Measurements from ENCODE around the gene GATA2. TPM values are rescaled to one million over a fixed set of nuclear protein-coding genes. Genes with fewer than 3 reads are reported as not detected.

Gene GATA2
- total and polyA plus RNA-seq, 2 of the 8 experiments (the other 6 are each of a cell fraction or from before 2014, with no cell fraction given), result 0.03 to 0.30 TPM

DNA sequence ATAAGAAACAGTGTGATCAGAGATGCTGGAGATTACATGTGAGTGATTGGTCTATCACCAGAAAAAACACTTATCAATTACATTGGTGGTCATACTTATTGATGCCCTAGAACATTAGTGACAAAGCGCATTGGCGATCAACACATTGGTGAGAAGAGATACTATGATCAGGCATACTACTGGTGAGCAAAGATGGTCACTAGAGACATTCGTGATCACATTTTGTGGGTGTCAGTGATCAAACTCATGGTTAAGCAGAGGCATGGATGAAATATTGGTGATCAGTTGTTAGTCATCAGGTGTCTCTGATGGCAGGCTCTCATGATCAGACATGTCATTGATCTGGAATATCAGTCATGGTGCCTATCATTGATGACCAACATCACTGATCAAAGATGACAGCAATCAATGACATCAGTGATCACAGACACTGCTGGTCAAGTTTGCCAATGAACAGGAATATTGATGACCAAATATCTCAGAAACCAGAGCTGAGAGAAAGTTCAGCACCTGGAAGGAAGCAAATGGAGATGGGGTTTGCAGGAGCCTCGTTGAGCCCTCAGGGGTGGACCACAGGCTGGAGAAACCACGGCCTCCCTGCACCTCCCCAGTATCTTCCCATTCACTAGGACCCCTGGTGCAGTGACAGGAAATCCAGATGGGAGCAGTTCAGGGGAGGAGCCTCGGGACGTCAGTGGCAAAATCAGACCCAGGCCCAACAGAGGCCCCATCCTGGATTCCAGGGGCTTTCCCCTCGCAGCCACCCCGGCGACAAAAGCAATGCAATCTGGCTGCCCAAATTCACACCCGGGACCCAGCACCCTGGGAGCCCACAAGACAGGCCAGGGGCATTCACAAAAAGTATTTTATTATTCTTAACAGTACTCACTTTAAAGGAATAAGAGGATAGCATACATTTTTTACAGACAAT, 14.2 kb downstream of the GATA2 start:
- H3K56ac ChIP-seq (replicated peaks; ENCODE audit: insufficient read length, low read depth, low read length), result no peak overlapping the region
- 61% methylated on average over 10 of the region's 11 CpGs; no CpG with 5 or more reads in 1 of the 2 experiments for WGBS, 2 experiments (ENCODE audit: extremely low coverage in 1 of 2, insufficient coverage in 1 of 2, insufficient read length in 1 of 2, insufficient replicate concordance in 2 of 2, low coverage in 1 of 2, low lambda C conversion rate in 2 of 2, missing lambda C conversion rate in 1 of 2)
- 0 out of 4 replicates have a peak, but pooled peaks cover 0 to 3% of the 10 kb centered on the region in 2 experiments for H3K9me3 ChIP-seq (ENCODE audit: insufficient read depth in 2 of 2, low read depth in 1 of 2, low read length in 1 of 2)
- H2AK5ac ChIP-seq (ENCODE audit: low read depth, low read length), result no peak overlapping the region
- H3K23ac ChIP-seq (ENCODE audit: insufficient read length), result no peak overlapping the region
- H2BK20ac ChIP-seq (ENCODE audit: low read length), result no peak overlapping the region
- no peak overlapping the region for H2BK12ac ChIP-seq (ENCODE audit: low read depth, low read length)
- H2BK5ac ChIP-seq (ENCODE audit: low read depth, low read length), result no peak overlapping the region
- no peak overlapping the region for H4K8ac ChIP-seq (ENCODE audit: extremely low read depth, insufficient read depth, low read length)
- H3K27ac ChIP-seq (ENCODE audit: low read depth, low read length), result no peak overlapping the region
- DNase-seq (ENCODE audit: low read depth in 1 of 2, low spot score in 2 of 2), result no peak
- H3K27me3 ChIP-seq (replicated peaks in 1 of 4; ENCODE audit: control insufficient read depth in 3 of 4, extremely low read depth in 1 of 4, insufficient read depth in 3 of 4, low read length in 3 of 4), result peaks cover 80 to 100% (median 98%) of the 10 kb centered on the region in 4 experiments
- H2BK15ac ChIP-seq (ENCODE audit: low read length), result no peak overlapping the region
- no peak for FAIRE-seq
- no peak overlapping the region for H3K4me2 ChIP-seq (ENCODE audit: insufficient read depth in 1 of 2, low read depth in 2 of 2, low read length in 2 of 2)
- H4K5ac ChIP-seq (ENCODE audit: insufficient read length, low read depth, low read length), result no peak overlapping the region
- CTCF ChIA-PET (ENCODE audit: partially characterized antibody), result interaction anchor here (1.1 to 3.8 kb wide), 3 partner anchors 20 to 70 kb away, joined by 3 to 15 read pairs (median 3); no protein-coding TSS in a partner anchor
- TF ChIP-seq NRF1 (IDR thresholded peaks at IDR 0.05; ENCODE audit: low read depth, low read length), result no peak
- no peak overlapping the region for H3K14ac ChIP-seq (ENCODE audit: insufficient read length)
- POLR2A ChIA-PET (ENCODE audit: partially characterized antibody), result interaction anchor here (3.2 kb wide), 1 partner anchor 12 kb away, joined by 13 read pairs; no protein-coding TSS in a partner anchor
- H3K4ac ChIP-seq (replicated peaks; ENCODE audit: insufficient read length, low read depth, low read length), result no peak overlapping the region
- H3K9ac ChIP-seq (replicated peaks in 1 of 4; ENCODE audit: extremely low read depth in 1 of 4, low read depth in 3 of 4, low read length in 3 of 4), result no peak overlapping the region
- no peak overlapping the region for H2BK120ac ChIP-seq (replicated peaks; ENCODE audit: low read depth, low read length)
- no peaks in the 10 kb centered on the region for H3K79me1 ChIP-seq (ENCODE audit: low read depth, low read length)
- H4K91ac ChIP-seq (replicated peaks; ENCODE audit: insufficient read length, low read length), result no peak overlapping the region
- H3K79me2 ChIP-seq (ENCODE audit: control insufficient read depth in 1 of 2, insufficient read depth in 2 of 2, low read length in 2 of 2), result no peaks in the 10 kb centered on the region
- H3K4me3 ChIP-seq (ENCODE audit: extremely low read depth in 1 of 4, insufficient read depth in 2 of 4, low read depth in 3 of 4, low read length in 4 of 4), result no peak overlapping the region
- peaks cover 5 to 39% (median 27%) of the 10 kb centered on the region in 4 experiments for H3K4me1 ChIP-seq (replicated peaks in 1 of 4; ENCODE audit: control insufficient read depth in 3 of 4, insufficient read depth in 4 of 4, low read length in 3 of 4)
- H2AFZ ChIP-seq (ENCODE audit: low read length), result no peak overlapping the region
- H3K36me3 ChIP-seq (ENCODE audit: control insufficient read depth in 2 of 4, insufficient read depth in 4 of 4, low read length in 3 of 4), result no peaks in the 10 kb centered on the region
- no peak overlapping the region for H3K18ac ChIP-seq (ENCODE audit: extremely low read depth, low read length)
- H3K23me2 ChIP-seq (ENCODE audit: low read depth, low read length), result peaks cover under 1% of the 10 kb centered on the region; the same call in 1 of the 2 replicates
- H4K20me1 ChIP-seq (replicated peaks in 1 of 2; ENCODE audit: control insufficient read depth in 1 of 2, insufficient read depth in 2 of 2, low read length in 2 of 2), result peaks cover 8 to 10% of the 10 kb centered on the region in 2 experiments
